ENCODE results near the gene MCTP1.

DNA sequence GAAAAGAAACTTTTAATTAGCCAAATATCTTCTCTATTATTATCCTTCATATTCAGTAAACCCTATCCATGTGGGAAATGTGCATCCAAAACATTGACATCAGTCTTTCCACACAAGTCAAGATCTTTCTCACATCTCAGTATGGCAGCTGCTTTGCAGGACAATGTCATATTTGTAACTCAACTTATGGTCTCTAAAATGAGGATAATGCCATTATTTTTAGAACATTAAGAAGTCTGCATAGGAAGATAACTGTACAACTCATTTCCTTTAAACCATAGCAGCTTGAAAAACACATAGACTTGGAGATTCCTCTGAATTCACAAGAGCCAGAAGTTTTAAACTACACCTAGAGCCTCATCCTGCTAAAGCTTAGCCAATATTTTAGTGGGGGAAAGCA lies 43.7 kb downstream of the MCTP1 start:
- TF ChIP-seq, protein P1, sequence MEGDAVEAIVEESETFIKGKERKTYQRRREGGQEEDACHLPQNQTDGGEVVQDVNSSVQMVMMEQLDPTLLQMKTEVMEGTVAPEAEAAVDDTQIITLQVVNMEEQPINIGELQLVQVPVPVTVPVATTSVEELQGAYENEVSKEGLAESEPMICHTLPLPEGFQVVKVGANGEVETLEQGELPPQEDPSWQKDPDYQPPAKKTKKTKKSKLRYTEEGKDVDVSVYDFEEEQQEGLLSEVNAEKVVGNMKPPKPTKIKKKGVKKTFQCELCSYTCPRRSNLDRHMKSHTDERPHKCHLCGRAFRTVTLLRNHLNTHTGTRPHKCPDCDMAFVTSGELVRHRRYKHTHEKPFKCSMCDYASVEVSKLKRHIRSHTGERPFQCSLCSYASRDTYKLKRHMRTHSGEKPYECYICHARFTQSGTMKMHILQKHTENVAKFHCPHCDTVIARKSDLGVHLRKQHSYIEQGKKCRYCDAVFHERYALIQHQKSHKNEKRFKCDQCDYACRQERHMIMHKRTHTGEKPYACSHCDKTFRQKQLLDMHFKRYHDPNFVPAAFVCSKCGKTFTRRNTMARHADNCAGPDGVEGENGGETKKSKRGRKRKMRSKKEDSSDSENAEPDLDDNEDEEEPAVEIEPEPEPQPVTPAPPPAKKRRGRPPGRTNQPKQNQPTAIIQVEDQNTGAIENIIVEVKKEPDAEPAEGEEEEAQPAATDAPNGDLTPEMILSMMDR (IDR thresholded peaks at IDR 0.05): no peak
- TF ChIP-seq POLR2A (IDR thresholded peaks at IDR 0.05) (no peak), EP300 (IDR thresholded peaks at IDR 0.05) (no peak)

All from tibial nerve (tissue), 4 donors.